ENCODE measurements around the gene STING1. TPM values are rescaled to one million over a fixed set of nuclear protein-coding genes. Genes with fewer than 3 reads are reported as not detected.

STING1 gene
- total RNA-seq, 1 experiment from 2014 or later = 0.48 TPM

- no CpG with 5 or more reads among the region's 9 CpGs for WGBS (ENCODE audit: extremely low coverage, insufficient read length, low lambda C conversion rate)
- Histone ChIP-seq H2AFZ (ENCODE audit: low read length) (no peak within 1 kb of the TSS), H3K23ac (ENCODE audit: insufficient read length, low read depth, low read length) (no peak within 1 kb of the TSS), H3K4ac (ENCODE audit: low read depth, low read length) (no peak within 1 kb of the TSS), H3K4me2 (ENCODE audit: insufficient read depth, insufficient read length, low read length) (no peak within 1 kb of the TSS), H4K5ac (ENCODE audit: insufficient read length, low read depth, low read length) (no peak within 1 kb of the TSS), H3K9me3 (ENCODE audit: control insufficient read depth, low read depth, low read length) (no peaks in the 10 kb centered on the region), H4K91ac (ENCODE audit: insufficient read length, low read depth, low read length) (no peak within 1 kb of the TSS), H3K4me1 (ENCODE audit: insufficient read depth, low read length) (peaks cover 5% of the 10 kb centered on the region; the same call in 1 of the 2 replicates), H3K23me2 (ENCODE audit: insufficient read length, low read depth, low read length, poor library complexity, severe bottlenecking) (no peaks in the 10 kb centered on the region), H3K27me3 (ENCODE audit: insufficient read depth, low read length) (no peaks in the 10 kb centered on the region), H3K9ac (ENCODE audit: extremely low read depth, insufficient read length, low read length) (no peak within 1 kb of the TSS), H3K14ac (ENCODE audit: insufficient read depth, low read length) (peak within 1 kb of the TSS; percentile 50; the same call in 1 of the 2 replicates), H2BK120ac (ENCODE audit: low read depth, low read length, poor library complexity, severe bottlenecking) (no peak within 1 kb of the TSS), H3K79me1 (ENCODE audit: insufficient read depth, low read depth, low read length, poor library complexity, severe bottlenecking) (no peaks in the 10 kb centered on the region), H4K20me1 (ENCODE audit: control insufficient read depth, insufficient read depth, insufficient read length) (no peaks in the 10 kb centered on the region), H3K79me2 (ENCODE audit: insufficient read depth, low read length) (no peaks in the 10 kb centered on the region), H4K8ac (replicated peaks; ENCODE audit: insufficient read length, low read depth, low read length) (no peak within 1 kb of the TSS), H2BK5ac (ENCODE audit: insufficient read length, low read length) (no peak within 1 kb of the TSS), H3K27ac (ENCODE audit: insufficient read length, low read depth, low read length) (no peak within 1 kb of the TSS), H3T11ph (ENCODE audit: low read length) (no peak within 1 kb of the TSS), H2BK12ac (ENCODE audit: insufficient read length, low read depth, low read length) (no peak within 1 kb of the TSS), H2AK5ac (ENCODE audit: insufficient read length, low read length) (no peak within 1 kb of the TSS), H2BK20ac (ENCODE audit: low read depth, low read length, poor library complexity, severe bottlenecking) (no peak within 1 kb of the TSS), H3K56ac (ENCODE audit: insufficient read length, low read depth, low read length) (no peak within 1 kb of the TSS), H2BK15ac (ENCODE audit: low read depth, low read length) (no peak within 1 kb of the TSS), H3K18ac (ENCODE audit: insufficient read length, low read depth, low read length) (no peak within 1 kb of the TSS)
- TF ChIP-seq, protein P1, sequence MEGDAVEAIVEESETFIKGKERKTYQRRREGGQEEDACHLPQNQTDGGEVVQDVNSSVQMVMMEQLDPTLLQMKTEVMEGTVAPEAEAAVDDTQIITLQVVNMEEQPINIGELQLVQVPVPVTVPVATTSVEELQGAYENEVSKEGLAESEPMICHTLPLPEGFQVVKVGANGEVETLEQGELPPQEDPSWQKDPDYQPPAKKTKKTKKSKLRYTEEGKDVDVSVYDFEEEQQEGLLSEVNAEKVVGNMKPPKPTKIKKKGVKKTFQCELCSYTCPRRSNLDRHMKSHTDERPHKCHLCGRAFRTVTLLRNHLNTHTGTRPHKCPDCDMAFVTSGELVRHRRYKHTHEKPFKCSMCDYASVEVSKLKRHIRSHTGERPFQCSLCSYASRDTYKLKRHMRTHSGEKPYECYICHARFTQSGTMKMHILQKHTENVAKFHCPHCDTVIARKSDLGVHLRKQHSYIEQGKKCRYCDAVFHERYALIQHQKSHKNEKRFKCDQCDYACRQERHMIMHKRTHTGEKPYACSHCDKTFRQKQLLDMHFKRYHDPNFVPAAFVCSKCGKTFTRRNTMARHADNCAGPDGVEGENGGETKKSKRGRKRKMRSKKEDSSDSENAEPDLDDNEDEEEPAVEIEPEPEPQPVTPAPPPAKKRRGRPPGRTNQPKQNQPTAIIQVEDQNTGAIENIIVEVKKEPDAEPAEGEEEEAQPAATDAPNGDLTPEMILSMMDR (conservative IDR thresholded peaks at IDR 0.05) = no peak
- Mint-ChIP-seq H3K36me3 (ENCODE audit: insufficient read depth in 1 of 3, low read depth in 3 of 3) (no peaks in the 10 kb centered on the region), H3K4me3 (no peak within 1 kb of the TSS), H3K27me3 (ENCODE audit: low read depth) (peaks cover 7% of the 10 kb centered on the region), H3K9me3 (no peaks in the 10 kb centered on the region; a peak in 1 of 5 replicates), H3K4me1 (peaks cover 48 to 59% of the 10 kb centered on the region in 2 experiments), H3K27ac (no peak within 1 kb of the TSS; a peak in 2 of 7 replicates)
- no peak for DNase-seq
Measured at GRCh38 chr5:139470821-139471300, 11.7 kb downstream of the STING1 start, which contains the start of gene SMIM33. Gene SMIM33, plus strand, starts transcription at chr5:139471004. Its CDS starts 118 bp downstream, at chr5:139471122.

All from H9 (cell line).